Activated CD4-positive, alpha-beta T cell treated with anti-CD3 and anti-CD28 coated beads, Interleukin-2, Interleukin-4, amounts not matched to agents 100 ng/mL and 50 ng/mL, durations not matched to agents 16 hours and 8 hours (primary cell): ENCODE data around the gene ZFP92.
A peak's percentile ranks its signal among the peaks of the same experiment; 100 is the strongest.

Experiments
- DNase-seq: peaks from one replicate; pipeline ENCODE4 v3.0.0-alpha.2; 2020; ENCODE audit warnings: low spot score

ZFP92 gene

DNA sequence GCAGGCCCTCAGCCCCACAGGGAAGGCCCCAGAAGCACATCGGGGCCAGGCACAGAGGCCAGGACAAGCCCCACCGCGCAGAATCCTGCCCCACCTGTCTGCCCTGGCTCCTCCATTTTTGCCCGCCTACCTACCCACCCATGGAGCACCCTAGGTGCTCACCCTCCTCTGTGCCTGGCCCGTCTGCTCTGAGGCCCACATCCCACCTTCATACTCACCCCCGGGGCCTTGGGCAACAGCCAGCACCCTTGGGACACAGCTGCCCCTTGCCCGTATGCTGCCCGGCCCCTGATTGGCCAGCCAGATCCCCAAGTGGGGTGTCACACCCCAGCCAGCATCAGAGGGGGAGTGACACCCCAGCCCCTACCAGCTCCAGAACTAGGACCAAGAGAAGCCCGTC is 45.4 kb downstream of the ZFP92 start:
- DNase-seq, result no peak

GRCh38 chrX:153457136-153457825 is 46.0 kb downstream of the ZFP92 start:
- DNase-seq, result no peak

- DNase-seq, result no peak
Measured at GRCh38 chrX:153457827-153458466, 46.7 kb downstream of the ZFP92 start.

- DNase-seq, result no peak
Measured at GRCh38 chrX:153458476-153458875, 47.2 kb downstream of the ZFP92 start.

GRCh38 chrX:153459986-153460385 is 48.7 kb downstream of the ZFP92 start:
- no peak for DNase-seq

DNA sequence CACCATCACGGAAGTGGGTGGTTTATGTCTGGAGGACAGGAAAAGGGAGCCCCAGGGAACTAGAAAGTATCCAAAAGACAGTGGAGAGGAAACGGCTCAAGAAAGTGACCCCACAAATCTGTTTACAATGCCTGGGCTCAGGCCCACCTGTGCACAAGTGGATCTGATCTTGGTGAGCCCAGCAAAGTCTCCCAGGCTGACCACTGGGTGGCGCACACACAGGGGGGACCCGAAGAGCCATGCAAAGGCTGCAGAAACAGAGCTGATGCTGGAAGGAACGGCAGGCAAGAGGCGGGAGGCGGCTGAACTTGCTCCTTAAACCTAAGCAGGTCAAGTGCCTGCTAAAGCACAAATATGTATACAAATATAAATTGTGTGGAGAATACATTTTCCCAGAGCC is 49.6 kb downstream of the ZFP92 start:
- DNase-seq, result peak; percentile 52
